Measurements from ENCODE around the gene ANKRD55.

The ANKRD55 gene

GRCh38 chr5:56148453-56148971, 84.6 kb downstream of the ANKRD55 start:
- H3K9me3 Mint-ChIP-seq, result no peaks in the 10 kb centered on the region
- peaks cover 42% of the 10 kb centered on the region for H3K4me1 Mint-ChIP-seq
- peaks cover 3% of the 10 kb centered on the region for H3K27me3 Mint-ChIP-seq (ENCODE audit: low read depth, poor library complexity)
- DNase-seq, result peak; percentile 45
- peak overlapping the region; percentile 97 for H3K27ac Mint-ChIP-seq
- no peaks in the 10 kb centered on the region for H3K36me3 Mint-ChIP-seq (ENCODE audit: low read depth)
- TF ChIP-seq CTCF (IDR thresholded peaks at IDR 0.05), result no peak
- no peak overlapping the region for H3K4me3 Mint-ChIP-seq

GRCh38 chr5:56147659-56148230, 85.4 kb downstream of the ANKRD55 start:
- Mint-ChIP-seq H3K4me1 (peaks cover 46% of the 10 kb centered on the region), H3K9me3 (no peaks in the 10 kb centered on the region), H3K4me3 (no peak overlapping the region), H3K27ac (peak overlapping the region; percentile 97), H3K36me3 (ENCODE audit: low read depth) (no peaks in the 10 kb centered on the region), H3K27me3 (ENCODE audit: low read depth, poor library complexity) (peaks cover 8% of the 10 kb centered on the region)
- no peak for TF ChIP-seq CTCF (IDR thresholded peaks at IDR 0.05)
- no peak for DNase-seq

GRCh38 chr5:56147106-56147505, 86.0 kb downstream of the ANKRD55 start:
- DNase-seq, result no peak
- peaks cover 40% of the 10 kb centered on the region for H3K4me1 Mint-ChIP-seq
- no peaks in the 10 kb centered on the region for H3K36me3 Mint-ChIP-seq (ENCODE audit: low read depth)
- no peaks in the 10 kb centered on the region for H3K9me3 Mint-ChIP-seq
- H3K4me3 Mint-ChIP-seq, result no peak overlapping the region
- peaks cover 8% of the 10 kb centered on the region for H3K27me3 Mint-ChIP-seq (ENCODE audit: low read depth, poor library complexity)
- no peak overlapping the region for H3K27ac Mint-ChIP-seq
- no peak for TF ChIP-seq CTCF (IDR thresholded peaks at IDR 0.05)

- H3K4me1 Mint-ChIP-seq, result peaks cover 36% of the 10 kb centered on the region
- H3K27ac Mint-ChIP-seq, result no peak overlapping the region
- TF ChIP-seq CTCF (IDR thresholded peaks at IDR 0.05), result no peak
- no peak overlapping the region for H3K4me3 Mint-ChIP-seq
- no peak for DNase-seq
- peaks cover 8% of the 10 kb centered on the region for H3K27me3 Mint-ChIP-seq (ENCODE audit: low read depth, poor library complexity)
- H3K9me3 Mint-ChIP-seq, result no peaks in the 10 kb centered on the region
- H3K36me3 Mint-ChIP-seq (ENCODE audit: low read depth), result no peaks in the 10 kb centered on the region
These were observed 86.5 kb downstream of the ANKRD55 start for GRCh38 chr5:56146674-56147073.

GRCh38 chr5:56145511-56145910, 87.6 kb downstream of the ANKRD55 start:
- no peaks in the 10 kb centered on the region for H3K9me3 Mint-ChIP-seq
- TF ChIP-seq CTCF (IDR thresholded peaks at IDR 0.05), result no peak
- H3K27me3 Mint-ChIP-seq (ENCODE audit: low read depth, poor library complexity), result peaks cover 8% of the 10 kb centered on the region
- H3K4me1 Mint-ChIP-seq, result peaks cover 36% of the 10 kb centered on the region
- no peak overlapping the region for H3K4me3 Mint-ChIP-seq
- no peak for DNase-seq
- no peaks in the 10 kb centered on the region for H3K36me3 Mint-ChIP-seq (ENCODE audit: low read depth)
- no peak overlapping the region for H3K27ac Mint-ChIP-seq

GRCh38 chr5:56145106-56145505, 88.0 kb downstream of the ANKRD55 start:
- H3K9me3 Mint-ChIP-seq, result no peaks in the 10 kb centered on the region
- no peak overlapping the region for H3K27ac Mint-ChIP-seq
- no peak for TF ChIP-seq CTCF (IDR thresholded peaks at IDR 0.05)
- no peak overlapping the region for H3K4me3 Mint-ChIP-seq
- no peaks in the 10 kb centered on the region for H3K36me3 Mint-ChIP-seq (ENCODE audit: low read depth)
- H3K27me3 Mint-ChIP-seq (ENCODE audit: low read depth, poor library complexity), result peaks cover 8% of the 10 kb centered on the region
- H3K4me1 Mint-ChIP-seq, result peaks cover 36% of the 10 kb centered on the region
- no peak for DNase-seq
